Activated CD8-positive, alpha-beta memory T cell treated with anti-CD3 and anti-CD28 coated beads for 36 hours (primary cell): ENCODE results near the gene RGS8. TPM values are rescaled to one million over a fixed set of nuclear protein-coding genes. Genes with fewer than 3 reads are reported as not detected.

ENCODE experiments used
- CTCF ChIA-PET: fragments of 350-600 bp; sonication (Branson Sonifier 250); formaldehyde crosslinking; loops from one replicate; lab custom pipeline; 2021; ENCODE audit warnings: antibody characterized with exemption; lab: Charles Lee
- POLR2A ChIA-PET: fragments of 350-600 bp; sonication (Branson Sonifier 250); formaldehyde crosslinking; loops from one replicate; lab custom pipeline; 2021; ENCODE audit warnings: antibody characterized with exemption; lab: Charles Lee
- total RNA-seq, 2 experiments: library from RNA; stranded (reverse); gene quantifications; one replicate each; pipeline ENCODE4 v1.2.3, GENCODE V29; 2021

The RGS8 gene
- total RNA-seq, 2 experiments from 2014 or later, result not detected

DNA sequence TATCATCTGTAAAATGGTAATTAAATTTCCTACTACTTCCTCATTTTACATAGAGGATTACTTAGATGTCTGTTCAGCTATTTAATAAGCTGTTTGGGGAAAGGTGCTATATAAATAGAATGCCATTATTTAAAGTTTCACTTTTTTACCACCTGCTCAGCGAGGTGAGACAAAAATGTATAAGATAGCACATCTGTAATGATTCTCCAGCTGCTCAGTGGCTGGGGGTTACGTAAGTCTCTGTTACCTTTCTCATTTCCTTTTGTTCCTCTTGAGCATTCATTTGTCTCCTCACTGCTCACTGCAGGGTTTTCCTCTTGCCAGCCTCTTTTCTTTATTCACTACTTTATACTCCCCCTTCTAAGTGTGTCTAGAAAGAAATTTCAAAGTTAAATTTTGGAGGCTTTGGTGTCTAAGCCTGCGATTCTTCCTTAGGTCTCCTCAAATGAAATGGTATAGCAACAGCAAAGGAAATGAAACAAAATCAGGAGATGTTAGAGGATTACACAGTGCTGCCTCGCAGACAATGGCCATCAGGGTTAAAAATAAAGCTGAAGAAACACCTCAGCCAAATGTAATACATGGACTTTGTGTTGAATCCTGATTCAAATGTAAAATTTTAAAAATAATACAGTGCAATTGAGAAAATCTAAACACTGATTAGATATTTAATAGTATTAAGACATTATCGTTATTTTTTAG lies 6.8 kb downstream of the RGS8 start:
- ChIA-PET CTCF (no interaction called here), POLR2A (no interaction called here)

DNA sequence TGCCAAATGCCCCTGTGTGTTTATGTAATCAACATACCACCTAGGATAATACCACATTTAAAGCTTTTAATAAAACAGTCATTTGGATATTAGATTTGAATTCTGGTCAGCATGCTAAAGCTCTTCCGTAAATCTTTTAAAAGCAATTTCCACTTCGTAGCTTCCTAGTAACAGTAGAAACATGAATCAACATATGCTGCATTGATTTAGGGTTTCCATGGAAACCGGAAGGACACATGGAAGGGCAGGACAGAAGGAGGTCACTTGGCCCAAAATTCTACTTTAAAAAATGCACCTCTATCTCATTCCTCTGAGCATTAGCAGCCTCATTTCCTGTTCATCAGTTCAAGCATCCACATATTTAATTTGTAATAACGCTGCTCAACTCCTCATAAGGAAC lies 8.1 kb downstream of the RGS8 start:
- ChIA-PET POLR2A (no interaction called here), CTCF (interaction anchor here (1.1 kb wide), 1 partner anchor 13 kb away, joined by 4 read pairs; no protein-coding TSS in a partner anchor)

DNA sequence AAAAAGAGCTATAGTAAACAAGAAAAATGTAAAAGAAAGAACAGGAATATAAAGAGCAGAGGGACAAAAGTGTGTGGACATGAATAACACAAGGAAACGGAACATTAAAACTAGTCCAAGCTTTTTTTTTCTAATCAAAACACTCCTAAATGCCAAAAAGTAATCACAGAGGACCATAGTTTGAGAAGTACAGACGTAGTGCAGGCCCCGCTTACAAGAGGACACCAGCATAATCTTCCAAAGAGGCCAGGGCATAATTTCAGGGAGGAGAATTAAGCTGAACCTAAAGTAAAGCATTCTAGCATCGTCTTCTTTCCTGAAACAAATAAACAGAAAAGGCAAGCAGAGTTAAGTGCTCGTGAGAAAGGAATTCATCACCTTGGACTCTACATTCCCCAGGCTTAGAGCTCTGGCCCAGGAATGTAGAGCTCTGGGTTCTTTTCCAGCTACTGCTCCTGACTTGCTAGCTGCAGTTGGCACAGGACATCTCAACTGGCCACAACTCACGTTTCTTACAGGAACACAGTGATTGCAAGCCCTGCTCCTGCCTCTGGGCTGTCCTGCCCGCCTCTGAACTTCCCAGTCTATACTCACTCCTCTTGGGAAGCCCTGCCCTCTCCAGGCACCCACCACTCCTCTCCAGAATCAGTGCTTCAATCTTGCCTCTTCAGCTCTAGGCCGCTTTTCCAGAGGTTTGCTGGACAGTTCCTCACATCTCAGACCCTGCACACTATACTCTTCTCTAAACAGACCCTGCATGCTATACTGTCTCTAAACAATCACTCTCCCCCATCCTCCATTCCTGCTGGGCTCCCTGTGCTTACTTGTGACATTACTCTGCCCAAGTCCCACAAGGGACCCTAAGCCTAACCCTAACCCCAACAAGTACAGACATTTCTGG lies 9.8 kb downstream of the RGS8 start:
- ChIA-PET CTCF (no interaction called here), POLR2A (no interaction called here)

DNA sequence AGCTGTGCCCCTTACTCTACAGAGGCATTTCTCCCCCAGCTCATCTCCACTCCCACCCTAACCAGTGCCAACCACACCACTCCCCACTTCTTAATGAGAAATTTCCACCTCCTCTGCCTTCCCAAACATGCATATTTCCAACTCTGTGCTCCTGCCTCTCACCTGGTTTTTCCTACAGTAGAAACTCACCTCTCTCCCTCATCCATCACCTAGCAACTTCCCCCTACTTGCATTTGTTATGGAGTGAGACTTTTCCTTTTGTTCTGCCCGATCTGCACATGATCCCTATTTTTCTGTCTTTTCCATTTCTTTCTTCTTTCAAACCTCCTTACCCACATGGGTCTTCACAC lies 11.9 kb downstream of the RGS8 start:
- ChIA-PET CTCF (no interaction called here), POLR2A (no interaction called here)

DNA sequence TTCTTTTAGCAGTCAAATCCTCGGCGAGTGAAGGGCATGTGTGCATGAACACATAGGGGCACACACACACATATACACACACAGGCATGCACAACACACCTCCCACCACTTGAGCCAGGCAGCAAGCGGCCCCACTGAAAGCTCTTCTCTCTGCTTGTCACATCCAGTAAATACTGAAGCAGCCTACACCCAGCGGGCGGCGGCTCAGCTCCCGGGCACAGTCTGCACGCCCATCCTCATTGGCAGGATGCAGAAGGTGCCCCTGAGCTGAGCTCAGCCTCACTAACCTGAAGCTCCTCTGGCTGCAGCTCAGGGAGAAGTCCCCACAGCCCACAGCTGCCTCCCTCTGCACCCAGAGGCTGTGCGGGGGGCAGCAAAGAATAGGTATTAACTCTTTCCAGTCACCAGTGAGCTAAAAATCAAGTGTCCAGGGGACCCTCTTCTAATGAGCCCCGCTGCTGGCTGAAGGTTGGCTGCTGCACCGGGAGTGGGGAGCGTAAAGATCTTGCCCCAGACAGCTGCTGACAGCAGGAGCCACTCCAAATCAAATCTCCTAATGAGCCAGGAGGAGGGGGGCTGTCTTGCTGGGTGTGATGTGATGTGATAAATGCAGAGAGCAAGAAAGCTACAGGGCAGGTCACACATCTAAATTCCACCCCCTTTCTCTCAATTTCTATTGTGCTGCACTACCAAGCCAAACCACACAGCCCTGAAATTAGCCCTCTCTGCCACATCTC lies 12.5 kb downstream of the RGS8 start:
- POLR2A ChIA-PET, result no interaction called here
- CTCF ChIA-PET, result no interaction called here

DNA sequence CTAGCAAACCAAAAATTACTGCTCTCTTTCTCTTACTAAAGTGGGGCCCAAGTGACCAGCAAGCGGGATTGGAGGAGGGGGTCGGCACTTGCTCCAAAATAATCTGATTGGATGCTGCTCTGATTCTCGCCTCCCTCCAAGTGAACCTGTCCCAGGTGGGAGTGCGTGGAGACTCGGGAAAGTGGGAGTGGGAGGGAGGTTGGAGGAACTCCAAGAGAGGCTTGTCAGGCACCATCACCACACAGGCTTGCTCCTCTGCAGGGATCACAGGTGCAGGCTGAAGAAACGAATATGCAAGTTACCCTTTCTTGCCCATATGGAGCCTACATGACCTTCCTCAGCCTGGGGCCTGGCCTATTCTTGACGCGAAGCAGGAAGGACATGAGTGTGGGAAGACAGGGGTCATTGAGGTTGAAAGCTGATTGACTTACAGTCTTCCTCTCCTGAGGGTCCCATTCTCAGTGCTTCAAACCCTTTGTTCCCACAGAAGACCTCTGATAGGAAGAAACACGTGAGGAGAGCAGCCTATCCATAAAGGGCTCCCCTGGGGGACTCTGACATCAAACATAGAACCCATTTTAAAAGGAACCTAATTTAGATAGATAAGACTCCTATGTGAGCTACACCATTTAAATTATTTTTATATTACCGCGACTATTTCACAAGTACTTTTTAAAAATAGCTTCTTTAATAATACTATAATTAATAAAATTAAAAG lies 14.2 kb downstream of the RGS8 start:
- ChIA-PET POLR2A (no interaction called here), CTCF (interaction anchor here (1.3 kb wide), 1 partner anchor 19 kb away, joined by 3 read pairs; no protein-coding TSS in a partner anchor)

DNA sequence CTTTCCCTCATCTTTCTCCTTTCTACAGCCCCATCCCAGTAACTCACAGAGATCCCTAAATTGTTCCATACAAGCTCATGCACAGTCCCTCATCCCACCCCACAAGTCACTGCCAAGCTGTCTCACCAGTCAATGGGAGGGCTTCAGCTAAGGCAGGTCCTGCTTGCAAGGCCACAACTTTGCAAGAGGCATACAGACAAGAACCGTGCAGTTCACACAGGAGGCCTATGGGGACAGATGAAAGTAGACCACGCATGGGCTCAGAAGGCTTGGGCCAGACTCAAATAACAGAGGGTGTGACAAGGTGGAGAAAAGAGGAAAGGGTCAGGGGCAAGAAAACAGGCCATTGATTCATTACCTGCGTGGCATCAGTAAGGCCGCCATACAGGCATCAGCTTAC lies 15.1 kb downstream of the RGS8 start:
- ChIA-PET POLR2A (no interaction called here), CTCF (no interaction called here)

DNA sequence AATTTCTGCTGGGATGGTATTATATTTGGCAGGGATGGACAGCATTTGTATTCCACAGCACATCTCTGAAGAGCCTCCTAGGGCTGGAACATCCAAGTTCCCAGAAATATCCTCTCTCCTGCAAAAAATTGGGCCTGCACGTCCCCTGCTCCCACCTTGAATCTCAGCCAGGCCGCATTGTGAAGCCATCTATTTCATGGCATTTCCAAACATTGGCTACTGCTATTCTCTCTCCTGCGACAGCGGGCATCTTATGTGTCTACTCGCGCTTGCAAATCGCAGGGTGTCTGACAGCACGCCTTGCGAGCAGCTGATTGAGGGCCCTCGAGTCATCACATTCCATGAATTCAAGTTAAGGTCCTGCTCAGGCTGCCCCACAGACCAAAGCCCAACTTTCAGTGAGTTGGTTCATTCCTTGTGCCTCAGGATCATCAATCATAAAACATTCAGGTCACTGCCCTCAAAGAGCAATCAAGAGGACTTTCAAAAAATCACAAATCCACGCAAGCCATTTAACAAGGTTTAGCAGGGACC lies 15.8 kb downstream of the RGS8 start:
- POLR2A ChIA-PET, result no interaction called here
- CTCF ChIA-PET, result no interaction called here

DNA sequence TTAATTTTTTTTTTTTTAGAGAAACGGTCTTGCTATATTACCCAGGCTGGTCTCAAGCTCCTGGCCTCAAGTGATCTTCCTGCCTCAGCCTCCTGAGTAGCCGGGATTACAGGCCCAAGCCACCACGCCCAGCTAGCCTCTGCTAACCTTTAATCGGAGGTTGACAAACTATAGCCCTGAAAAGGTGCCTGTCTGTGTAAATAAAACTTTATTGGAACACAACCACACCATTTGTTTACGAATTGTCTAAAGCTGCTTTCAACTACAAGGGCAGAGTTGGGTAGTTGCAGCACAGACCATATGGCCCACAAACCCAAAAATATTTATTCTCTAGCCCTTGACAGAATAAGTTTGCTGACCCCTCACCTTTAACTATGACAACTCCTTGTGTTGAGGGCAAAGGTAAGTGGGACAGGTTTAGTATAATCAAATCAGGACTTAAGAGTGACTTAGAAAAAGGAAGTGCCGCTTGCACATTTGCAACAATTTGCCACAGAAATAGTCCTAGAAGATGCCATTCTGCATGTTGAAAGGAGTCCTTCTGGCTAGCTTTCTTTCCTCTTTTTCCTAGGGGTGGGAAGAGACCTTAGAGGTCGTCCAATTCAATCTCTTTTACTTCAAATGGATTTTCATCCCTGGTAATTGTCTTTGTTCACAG lies 16.4 kb downstream of the RGS8 start:
- ChIA-PET CTCF (interaction anchor here (1.1 kb wide), 1 partner anchor 239 kb away, joined by 3 read pairs; no protein-coding TSS in a partner anchor), POLR2A (interaction anchor here (0.7 kb wide), 1 partner anchor 121 kb away, joined by 3 read pairs; no protein-coding TSS in a partner anchor)

DNA sequence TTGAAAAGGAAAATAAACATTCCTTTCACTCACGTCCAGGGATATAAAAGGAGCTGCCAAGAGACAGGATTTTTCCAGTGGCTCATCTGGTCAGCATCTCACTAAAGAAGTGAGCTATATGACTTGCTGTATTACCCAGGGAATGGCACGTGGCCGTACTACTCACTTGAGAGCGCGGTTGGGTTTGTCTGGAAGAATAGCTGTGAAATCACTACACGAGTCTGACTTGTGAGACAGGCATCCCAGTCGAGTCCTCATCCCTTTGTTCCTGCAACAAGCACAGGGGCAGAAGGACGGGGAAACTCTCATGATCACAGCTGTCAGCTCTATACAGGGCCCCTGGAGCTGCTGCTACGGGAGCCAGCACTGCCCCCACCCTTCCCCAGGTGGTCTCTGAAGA lies 17.7 kb downstream of the RGS8 start:
- ChIA-PET POLR2A (no interaction called here), CTCF (no interaction called here)

DNA sequence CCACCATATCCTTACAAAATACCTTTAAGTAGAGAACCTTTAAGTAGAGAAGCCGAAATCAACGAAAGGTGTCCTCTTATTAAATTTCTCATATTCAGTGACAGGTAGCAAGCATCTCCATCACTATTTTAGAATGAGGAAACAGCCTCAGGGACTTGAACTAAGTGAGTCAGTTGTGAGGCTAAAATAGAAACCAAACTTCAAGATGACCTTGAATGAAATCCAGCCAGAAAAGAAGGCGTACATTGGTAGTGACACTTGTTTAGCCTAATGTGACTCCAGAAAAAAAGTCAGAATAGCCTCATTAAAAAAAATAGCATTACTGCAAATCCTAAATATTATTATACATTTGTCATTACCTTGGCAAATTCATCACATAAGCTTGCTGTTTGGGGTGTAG lies 20.1 kb downstream of the RGS8 start:
- POLR2A ChIA-PET, result no interaction called here
- CTCF ChIA-PET, result no interaction called here

DNA sequence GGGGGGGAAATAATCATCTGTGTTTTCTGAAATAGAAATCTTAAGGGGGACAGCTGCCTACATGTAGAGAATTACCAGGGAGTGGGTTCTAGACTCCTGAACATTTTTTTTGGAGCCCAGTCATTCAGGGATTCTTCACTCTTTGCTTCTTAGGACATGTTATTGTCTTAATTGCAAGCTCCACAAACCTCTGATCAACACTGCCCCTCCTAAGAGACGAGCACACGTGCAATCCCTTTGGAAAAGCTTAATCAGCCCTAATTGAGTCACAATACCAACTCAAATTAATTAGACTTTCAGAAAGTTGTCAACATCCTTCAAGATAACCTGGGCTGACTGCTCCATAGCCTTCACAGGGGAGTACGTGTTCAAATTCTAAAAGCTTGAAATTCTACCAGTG lies 21.4 kb downstream of the RGS8 start:
- ChIA-PET POLR2A (no interaction called here), CTCF (interaction anchor here (1.2 kb wide), 1 partner anchor 13 kb away, joined by 4 read pairs; no protein-coding TSS in a partner anchor)

DNA sequence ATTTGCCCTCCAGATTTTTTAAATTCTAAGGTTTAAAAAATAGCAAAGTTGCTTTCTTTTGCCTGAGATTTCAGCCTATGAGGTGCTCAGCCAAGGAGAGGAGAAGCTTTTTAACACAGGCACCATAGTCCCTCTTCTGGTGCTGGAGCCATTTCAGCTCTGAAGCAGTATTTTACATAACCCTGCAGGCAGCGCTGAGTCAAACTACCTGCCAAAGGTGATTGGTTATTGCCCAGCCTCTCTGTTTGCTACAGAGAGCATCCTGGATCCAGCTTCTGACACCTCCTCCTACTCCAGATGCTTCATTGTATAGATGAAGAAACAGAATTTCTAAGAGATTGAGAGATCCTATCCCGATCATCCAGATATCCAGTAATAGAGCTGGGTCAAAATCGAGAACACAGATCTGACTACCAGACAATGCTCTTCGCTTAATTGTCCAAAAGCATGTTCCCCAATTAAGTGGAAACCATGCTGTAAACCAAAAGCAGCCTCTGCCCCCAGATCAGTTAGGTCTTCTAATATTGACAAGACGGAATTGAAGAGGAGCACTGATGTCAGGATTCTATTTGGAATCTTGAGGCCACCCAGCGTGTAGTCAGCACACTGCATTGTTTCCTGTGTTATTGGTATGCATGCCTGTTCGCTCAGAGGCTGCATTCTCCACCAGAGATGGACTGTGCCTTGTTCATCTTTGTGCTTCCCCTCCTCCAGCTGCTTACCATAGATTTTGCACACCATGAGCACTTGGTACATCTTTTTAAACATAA lies 22.1 kb downstream of the RGS8 start:
- ChIA-PET POLR2A (no interaction called here), CTCF (interaction anchor here (1.0 to 1.2 kb wide), 2 partner anchors 14 to 22 kb away, joined by 3 to 4 read pairs; partner anchors contain the start of gene RGS8)

DNA sequence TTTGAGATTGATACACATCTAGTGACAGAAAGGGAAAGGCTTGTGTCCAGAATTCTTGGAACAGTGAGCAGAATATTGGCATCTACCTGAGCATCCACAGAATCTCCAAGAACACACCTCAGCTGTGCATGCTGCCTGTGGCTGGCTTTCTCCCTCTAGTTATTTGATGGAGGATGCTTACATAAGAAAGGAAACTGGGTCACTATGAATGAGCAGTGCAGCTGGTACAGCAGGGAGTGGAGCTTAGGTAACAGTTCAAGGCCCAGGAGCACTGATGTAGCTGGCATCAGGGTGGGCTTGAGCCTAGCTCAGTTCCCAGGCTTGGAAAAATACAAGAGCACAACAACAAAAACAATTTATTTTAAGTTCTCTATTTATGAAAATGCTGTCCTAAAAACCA lies 26.3 kb downstream of the RGS8 start:
- POLR2A ChIA-PET, result no interaction called here
- CTCF ChIA-PET, result interaction anchor here (1.1 kb wide), 1 partner anchor 62 kb away, joined by 3 read pairs; no protein-coding TSS in a partner anchor

DNA sequence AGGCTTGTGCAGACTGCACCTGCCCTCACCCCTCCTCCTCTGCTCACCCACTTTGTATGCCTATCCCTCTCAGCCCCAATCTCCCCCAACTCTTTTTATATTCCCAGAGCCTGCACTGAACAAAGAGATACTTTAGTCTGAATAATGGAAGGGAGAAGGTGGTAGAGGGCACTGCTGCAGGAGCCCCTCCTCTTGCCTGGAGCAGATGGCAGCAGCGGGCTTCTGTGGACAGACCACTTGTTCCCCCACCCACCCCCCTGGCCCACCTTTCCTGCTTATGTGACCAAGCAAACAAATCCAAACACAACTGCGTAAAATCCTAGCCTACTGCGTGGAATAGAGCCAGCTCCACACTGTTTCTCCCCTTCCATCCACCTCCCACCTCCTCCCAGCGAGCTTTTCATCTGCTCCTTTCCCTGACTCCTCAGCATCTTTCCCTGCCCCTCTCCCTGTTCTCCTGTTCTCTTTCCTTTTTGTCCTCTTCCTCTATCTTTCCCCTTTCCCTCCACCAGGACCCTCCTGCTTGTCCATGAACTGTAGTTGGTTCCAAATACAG lies 27.5 kb downstream of the RGS8 start:
- ChIA-PET CTCF (no interaction called here), POLR2A (no interaction called here)

DNA sequence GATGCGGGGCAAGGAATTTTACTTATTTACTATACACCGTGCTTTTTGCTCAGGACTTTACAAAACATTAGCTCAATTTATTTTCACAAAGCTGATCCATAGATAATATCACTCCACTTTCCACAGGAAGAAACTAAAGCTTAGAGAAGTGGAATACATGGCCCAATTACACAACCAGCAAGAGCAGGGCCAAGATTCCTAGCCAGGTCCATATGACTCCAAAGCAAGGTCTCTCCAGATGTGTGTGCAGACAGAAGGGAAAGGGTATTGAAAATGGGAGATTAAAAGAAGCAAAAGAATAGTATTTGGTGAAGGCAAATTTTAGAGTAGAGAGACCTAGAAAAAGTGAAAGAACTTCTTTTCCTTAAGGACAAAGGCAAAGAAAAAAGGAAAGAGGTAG lies 30.4 kb downstream of the RGS8 start:
- ChIA-PET POLR2A (no interaction called here), CTCF (no interaction called here)

DNA sequence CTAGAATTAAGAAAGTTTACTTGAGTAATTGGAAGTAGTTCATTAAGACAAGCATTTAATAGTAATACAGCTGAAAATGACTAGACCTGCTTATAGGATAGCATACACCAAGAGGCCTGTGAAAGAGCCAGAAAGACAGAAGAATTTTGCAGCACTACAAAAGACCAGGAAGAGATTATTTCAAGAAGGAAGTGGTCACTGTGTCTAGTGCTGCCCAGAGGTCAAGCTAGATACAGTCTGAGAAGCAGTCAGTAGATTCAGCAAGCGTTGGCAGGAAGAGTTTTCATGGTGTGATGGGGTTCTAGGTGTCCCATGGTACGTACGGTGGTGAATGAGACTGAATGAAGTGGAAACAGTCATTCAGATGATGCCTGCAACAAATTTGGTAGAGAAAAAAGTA lies 31.5 kb downstream of the RGS8 start:
- ChIA-PET POLR2A (no interaction called here), CTCF (no interaction called here)
